DMS114 treated with DMSO at 0.1 percent for 48 hours (cell line): ENCODE measurements around the gene TMEM18.

Source experiments
- DNase-seq: peaks from one replicate; lab custom pipeline; 2025; ENCODE audit not compliant: unreplicated experiment; lab: John Stamatoyannopoulos, UW

The TMEM18 gene

DNA sequence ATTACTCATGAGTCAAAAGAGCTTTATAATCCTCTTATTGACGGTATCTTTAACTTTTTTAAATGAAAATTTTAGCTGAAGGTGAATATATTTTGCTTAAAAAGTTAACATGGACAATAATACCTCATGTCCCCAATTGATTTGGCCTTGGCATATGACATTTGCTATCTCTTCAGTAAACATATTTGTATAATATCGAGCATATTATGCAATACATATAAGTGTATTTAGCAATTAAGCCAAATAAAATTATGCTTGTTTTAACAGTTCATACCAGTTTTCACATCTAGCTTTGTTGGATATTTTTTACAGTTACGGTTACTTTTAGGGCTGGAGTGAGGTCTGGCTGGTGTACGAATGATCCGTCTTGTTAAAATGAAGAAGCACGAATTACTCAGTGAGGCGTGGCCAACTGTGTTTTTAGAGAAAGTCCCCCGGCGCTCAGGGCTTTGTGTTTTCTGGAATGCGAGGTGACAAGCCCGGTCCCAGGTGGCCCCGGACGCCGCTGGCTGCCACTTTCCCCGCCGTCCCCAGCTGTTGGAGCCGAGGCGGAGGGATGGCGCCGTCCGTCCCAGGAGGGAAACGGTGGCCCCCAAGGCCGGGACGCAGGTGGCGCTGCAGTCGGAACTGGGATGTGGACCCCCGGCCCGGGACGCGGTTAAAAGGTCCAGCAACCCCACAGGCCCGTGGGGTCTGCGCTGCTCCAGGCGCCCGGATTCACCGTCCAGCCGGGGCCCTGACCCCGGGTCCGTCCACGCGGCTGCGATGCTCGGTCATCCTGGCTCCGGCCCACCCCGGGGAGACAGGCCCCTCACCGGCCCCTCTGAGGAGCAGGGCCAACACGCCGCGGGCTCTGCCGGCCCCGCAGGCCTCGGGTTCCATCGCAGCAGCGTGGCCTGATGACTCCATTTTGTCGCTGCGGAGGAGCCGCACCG lies 41.3 kb downstream of the TMEM18 start:
- DNase-seq = no peak

DNA sequence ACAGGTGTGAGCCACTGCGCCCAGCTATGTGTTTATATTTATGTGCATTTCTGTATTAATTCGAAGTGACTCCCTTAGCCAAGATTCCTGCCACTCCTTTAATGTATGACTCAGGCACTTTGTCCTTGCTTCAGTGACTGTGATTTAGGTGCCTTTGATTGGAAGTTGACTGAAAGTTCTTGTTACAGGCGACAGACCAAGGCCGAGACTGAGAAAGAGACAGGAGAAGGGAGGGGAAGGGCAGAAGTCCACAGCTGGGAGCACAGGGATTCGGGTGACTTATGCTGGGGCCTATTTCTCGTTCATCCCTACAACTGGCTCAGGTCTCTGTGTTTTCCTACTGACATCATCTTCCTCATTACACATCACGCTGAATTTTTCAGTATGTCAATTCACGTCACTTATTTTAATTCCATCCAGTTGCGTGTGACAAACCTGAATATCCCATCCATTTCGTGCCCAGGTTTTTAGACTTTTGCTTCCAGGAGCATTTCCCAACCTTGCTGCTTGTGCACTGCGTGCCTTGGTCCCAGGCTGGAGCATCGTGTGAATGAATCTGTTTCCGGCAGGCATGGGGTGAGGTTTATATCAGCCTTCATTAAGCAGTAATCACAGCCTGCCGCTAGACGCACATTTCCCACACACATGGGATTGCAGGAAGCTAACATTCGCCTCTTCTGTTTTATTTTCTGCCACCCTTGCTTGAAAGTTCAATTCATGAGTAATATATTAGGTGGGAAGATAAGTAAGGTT lies 42.4 kb downstream of the TMEM18 start:
- no peak for DNase-seq

DNA sequence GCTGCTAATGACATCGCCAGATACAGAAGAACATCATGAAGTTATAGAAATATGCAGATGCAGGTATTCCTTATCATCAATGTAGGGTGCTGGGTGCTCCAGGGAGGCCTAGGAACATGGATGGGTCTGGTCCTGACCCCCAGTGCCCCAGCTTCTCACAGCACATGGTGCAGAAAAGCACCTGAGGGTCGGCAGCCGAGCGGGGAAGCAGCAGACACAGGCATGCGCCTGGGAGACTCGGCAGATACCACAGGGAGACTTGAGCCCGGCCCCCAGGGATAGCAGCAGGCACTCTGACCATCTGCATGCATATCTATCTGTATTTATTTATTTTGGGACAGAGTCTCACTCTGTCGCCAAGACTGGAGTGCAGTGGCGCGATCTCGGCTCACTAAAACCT lies 43.2 kb downstream of the TMEM18 start:
- no peak for DNase-seq

DNA sequence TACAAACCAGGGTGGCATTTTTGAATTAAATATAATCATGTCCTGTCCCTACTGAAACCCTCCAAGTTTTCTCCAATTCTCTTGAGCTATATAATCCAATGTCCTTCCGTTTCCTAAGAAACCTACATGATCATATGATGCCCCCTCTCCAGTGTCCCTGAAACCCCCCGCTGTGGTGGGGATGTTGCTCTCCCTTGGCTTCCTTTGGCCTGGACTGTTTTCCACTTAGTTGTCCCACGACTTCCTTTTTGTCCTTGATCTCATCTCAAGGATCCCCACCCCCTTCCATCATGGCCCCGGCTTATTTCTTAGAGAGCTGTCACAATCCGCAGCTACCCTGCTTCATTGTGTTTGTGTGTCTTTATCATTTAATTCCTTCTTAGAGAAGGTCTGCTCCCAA lies 43.8 kb downstream of the TMEM18 start:
- no peak for DNase-seq

DNA sequence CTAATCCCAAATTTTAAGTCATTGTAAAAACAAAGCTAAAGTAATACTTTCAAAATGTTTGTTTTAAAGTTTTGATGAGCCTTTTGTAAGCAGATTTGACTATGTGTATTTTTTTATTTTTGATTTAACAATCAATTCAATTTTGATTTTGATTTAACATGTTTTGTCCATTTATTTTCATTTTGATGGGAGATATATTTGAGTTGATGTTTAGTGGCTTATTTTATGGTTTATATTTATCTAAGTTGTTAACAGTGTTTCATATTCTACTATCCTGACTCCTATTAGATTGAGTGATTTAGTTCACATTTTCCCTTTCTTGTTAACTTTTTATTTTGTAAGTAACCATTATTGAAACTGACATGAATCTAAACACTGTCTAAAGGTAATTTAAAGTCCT lies 44.7 kb downstream of the TMEM18 start:
- no peak for DNase-seq

DNA sequence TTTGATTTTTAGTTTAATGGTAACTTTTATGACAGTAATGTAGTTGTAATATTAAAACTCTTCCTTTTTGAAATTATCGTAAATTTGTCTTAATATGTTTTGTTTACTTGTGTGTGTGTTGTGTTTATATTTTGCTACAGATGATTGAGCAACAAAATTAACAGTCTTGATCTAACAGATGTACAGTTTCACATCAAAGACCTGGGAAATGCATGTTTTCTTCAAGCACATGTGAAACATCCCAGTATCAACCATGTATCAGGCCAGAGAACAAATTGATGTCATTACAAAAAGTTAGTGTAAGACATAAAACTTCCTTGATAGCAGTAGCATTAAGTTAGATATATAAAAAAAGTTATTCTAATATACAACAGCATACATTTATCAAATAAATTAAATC lies 45.5 kb downstream of the TMEM18 start:
- DNase-seq = no peak

DNA sequence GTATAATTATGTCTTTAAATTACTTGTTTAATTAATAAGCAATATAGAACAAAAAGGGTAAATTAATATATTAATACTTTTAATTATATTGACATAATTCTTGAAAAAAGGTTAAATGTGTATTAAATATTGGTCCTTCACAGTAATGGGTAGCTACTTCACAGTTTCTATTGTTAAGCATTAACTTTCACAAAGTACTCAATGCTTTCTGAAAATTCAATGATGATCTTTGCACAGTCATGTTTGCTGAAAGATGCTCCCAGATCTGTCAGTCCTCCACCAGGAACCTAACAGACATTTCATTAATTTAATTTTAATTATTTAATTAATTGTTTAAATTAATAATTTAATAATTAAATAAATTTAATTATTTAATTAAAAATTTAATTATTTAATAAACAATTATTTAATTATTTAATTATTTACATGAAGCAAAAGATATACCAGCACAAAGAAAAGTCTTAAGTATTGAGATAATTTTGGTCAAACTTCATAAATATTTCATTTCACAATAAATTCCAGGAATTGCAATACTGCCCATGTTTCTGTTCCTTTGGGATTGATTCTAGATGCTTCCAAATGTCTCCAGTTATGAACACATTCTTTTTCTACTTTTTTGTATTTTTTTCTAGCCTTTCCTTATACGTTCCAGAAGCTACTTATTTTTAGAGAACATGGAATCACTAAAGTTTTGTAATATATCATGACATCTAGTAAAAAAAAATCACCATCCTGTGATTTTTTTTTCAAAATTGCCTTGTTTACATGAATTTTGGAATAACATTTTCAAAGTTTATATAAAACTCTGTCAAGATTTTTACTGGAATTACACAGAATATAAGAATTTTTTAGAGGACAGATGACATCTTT lies 46.5 kb downstream of the TMEM18 start:
- DNase-seq = no peak

DNA sequence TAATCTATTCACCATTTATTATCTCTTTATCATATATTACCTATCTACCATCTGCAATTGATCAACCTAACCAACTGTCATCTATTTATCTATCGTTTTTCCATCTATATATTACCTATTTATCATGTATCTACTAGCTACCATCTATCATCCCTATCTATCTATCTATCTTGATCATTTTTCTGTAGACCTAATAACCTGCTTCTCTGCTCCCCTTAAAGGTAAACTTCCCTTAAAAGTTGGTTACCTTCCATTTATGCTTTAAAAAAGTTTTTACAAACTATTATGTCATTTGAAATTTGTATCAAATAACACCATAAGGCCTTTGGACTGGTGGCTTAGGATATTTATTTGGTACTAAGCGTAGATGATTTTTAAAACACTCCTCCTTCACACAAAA lies 47.2 kb downstream of the TMEM18 start:
- DNase-seq = no peak

DNA sequence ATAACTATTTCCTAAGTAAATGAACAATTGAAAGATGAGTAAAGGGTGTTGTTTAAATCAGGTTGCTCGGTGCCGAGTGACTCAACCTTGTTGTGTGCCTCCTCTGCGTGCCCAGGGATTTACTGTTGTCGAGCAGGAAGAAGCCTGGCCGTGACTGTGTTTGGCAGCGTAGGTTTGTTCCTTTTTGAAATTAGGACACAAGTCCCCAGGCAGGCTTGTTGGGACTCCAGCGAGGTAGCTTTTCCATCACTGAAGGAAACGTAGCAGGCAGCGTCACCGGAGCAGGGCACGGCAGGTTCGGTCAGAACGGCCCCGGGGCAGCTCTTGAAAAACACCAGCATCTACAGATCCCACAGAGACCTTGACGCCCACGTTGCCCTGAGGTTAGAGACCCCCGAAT lies 48.6 kb downstream of the TMEM18 start:
- DNase-seq = no peak

DNA sequence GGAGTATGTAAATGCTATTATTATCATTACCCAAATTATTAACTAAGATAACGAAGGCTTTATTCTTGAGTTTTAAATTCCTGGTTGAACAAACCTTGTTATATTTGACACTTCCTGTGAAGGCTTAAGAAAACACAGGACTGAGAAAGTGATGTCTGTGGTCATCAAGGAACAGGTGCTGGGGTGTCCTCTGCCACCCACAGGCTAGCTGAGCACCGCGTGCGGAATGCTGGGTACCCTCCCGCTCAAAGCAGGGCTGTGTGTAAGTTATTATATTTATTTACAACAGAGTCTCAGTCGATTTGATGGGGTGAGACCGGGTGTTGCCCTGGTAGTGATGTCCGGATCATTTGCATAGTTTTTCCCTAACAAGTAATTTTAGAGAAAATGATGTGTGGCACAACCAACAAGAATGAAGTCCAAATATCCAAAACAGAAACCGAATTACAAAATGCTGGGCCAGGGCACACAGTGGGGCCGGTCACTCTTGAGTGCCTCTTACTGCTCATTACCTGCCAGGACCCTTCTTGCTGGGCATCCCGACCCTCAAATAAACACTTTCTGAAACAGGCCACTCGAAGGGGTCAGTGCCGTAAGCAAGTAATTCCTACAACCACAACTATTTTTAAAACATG lies 49.2 kb downstream of the TMEM18 start:
- DNase-seq = no peak

DNA sequence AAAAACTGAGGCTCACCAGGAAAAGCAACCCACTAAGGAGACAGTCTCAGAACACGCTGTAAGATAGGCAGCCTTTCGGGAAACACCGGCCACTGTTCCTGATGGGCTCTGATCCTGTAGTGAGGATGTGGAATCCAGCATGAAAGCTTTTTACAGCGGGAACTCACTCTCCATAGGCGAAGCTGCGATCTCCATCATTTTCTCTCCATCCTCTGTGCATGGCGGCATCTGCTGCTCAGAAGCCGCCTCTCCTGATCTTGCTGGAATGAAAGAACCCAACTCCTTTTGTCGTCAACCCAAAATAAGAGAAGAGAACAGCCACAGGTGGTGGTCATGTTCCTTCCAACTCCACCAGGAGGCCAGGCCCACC lies 49.9 kb downstream of the TMEM18 start:
- DNase-seq = no peak

DNA sequence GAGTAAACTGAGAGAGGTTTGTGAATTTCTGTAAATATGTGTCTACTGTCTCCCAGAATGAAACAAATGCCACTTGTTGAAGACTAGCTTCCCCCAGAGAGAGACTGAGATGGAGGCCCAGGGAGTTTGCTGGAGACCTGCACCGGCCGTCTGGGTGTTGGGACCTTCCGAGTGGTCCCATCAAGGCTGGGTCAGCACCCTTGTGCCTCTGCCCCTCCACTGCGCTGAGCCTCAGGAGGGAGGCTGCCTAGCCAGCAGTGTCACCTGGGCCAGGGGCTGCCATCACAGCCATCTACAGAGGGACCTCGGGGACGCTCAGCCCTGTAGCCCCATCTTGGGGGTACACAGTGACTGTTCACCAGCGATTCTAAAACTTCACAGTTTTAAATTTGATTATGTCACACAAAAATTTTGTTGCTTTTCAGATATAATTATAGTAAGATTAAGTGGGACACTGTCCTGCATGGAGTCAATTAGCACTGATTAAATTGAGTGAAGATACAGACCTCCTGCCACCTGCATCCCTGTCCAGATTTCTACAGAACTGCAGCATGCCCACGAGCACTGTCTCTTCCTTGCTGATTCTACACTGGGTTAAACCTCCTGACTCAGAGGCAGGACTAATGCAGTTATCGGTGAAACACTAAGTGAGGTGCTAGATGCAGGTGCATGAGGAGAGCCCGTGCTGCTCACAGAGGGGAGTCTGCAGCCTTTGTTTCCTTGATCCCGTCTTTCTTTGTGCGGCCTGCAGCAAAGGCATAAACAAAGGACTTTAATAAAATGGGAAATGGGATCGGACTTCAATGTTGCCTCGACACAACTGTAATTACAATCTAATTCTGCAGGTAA lies 50.5 kb downstream of the TMEM18 start:
- DNase-seq = no peak

DNA sequence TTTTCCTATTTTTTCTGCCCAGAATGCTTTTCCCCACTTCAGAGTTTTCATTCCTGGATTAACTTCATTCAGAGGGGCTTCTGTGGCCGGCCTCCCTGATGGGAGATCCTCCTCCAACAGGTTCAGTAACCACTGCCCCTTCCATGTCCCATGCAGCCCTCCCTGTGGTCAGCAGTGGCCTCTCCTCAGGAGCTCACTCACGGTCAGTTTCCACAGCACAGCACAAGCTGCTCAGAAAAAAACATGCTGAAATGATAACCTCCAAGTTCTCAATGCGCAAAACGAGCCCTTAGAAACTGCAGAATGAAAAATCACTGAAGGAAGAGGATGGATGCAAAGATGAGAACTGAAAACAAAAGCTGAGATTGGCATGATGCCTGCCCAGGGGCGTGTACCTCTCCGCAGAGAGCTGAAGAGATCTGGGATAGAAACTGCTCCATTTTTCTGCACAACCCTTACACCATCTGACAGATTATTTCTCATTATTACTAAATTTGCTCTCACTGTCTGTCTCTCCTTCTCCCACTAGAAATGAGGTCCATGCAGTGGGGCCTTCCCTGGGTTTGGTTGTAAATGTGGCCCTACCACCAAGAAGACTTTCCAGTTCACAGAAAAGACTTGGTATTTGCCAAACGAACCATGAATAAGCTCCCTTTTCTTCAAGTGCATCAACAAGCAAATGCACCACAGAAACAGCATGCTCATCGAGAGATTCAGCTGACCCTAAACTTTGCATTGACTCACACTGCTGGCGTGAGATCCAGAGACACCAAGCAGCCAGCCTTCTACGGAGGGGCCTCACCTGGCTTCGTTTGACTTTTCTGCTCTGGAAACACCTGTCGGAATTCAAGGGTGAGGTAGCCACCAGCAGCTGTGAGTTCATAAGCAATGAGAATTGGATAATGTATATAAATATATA lies 51.5 kb downstream of the TMEM18 start:
- no peak for DNase-seq

DNA sequence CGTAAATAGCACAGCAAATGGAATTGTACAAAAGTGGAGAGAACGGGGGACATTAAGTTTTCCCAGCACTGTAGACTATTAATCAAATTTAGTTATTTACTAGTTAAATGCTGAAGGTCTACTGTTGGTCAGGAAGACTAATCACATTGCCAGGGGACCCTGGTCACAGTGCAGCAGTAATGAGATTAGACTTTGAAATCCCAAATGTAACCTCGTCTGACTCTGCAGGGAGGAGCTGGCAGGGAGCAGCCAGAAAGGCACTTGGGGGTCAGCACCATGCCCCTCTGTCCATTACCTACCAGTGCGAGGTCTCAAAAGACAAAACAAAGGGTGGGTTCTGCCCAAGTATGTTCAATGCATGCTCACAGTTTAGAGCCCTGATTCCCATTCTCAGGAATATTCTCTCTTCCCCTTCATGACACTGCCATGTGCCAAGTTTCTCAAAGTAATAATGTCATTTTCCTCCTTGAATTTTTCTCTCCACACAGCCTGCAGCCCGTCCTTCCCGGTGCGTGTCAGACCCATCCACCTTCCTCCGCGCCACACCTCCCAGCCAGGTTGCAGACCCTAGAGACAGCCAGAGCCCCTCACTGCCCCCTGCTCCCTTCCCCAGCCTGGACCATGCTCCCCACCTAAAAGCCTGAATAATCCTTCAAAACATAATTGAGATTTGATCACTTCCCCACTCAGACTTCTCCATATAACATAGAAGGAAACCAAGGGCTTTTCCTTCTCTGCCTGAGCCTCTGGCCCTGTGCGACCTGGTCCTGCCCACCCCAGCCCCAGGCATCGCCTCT lies 52.5 kb downstream of the TMEM18 start:
- DNase-seq = no peak

DNA sequence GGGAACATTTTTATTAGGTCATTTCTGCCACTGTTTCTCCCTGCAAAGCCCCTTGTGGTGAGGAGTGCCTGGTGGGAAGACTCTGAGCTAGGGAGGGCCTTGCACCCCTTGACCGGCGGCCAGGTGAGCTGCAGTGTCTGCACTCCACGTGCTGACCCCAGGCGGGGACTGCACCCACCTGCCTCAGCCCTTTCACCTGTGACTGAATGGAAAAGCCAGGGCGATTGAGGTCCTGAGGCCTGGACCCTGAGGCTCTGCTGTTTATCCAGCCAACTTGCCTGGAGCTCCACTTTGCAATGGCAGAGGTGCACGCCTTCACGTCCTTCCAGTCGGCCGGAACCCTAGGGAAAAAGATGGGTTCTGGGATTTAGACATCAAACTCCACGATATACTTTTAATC lies 53.1 kb downstream of the TMEM18 start:
- no peak for DNase-seq

DNA sequence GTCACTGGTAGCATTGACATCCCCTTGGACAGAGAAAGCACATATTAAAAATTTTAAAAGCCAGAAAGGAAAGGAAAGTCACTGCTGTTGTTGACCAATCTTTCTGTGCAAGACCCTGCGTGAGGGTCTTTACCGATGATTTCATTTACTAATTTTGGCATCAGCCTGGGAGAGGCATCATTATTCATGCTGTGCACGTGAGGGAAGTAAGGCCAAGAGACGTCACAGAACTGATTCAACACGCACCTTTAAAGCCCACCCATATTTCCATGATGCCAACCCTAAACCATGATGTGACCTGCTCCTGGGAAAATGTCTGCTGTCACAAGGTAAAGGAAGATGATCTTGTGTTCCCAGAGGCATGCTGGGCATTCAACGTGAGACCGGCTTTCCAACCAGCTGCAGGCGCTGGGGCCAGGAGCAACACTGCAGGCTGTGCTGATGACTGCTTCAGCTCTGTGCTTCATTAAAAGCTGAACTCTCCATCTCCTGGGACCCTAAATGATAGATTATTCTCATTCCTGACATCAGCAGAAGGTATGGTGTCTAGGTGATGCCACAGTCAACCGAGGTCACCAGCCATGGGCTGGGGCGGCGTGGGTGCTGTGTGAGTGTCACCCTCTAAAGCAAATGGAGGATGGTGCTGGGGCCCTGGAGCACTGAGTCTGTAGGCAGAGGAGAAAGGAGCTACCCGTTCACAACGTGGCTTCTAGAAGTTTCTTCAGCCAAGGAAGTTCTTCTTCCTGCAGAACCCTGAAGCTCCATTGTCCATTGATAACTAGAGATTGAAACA lies 53.9 kb downstream of the TMEM18 start:
- no peak for DNase-seq

DNA sequence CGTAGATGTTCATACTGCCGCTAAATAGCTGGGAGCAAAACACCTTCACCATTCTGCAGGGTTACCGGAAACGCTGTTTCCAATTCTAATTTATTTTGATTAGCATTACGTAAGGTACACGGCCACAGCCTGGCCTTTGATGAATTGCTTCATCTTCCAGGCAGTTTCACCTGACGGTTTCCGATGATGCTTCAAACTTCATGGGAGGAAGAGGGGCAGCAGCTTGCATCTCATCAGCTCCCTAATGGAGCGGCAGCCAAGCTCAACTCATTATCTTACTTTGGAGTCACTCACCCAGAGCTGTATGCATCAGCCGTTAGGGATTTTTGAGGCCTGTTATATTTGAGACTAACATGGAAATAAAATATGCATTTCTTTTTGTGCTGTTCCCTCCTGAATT lies 54.8 kb downstream of the TMEM18 start:
- DNase-seq = no peak
